Stimulated activated CD8-positive, alpha-beta memory T cell treated with anti-CD3 and anti-CD28 coated beads, Interleukin-12 subunit alpha, Interleukin-12 subunit beta, amount 100 ng/mL, for 24 hours (primary cell): ENCODE results near the gene PEAK1.

Experiments used
- DNase-seq: peaks from one replicate; pipeline ENCODE4 v3.0.0-alpha.2; 2020; ENCODE audit errors: extremely low read depth

PEAK1 gene

DNA sequence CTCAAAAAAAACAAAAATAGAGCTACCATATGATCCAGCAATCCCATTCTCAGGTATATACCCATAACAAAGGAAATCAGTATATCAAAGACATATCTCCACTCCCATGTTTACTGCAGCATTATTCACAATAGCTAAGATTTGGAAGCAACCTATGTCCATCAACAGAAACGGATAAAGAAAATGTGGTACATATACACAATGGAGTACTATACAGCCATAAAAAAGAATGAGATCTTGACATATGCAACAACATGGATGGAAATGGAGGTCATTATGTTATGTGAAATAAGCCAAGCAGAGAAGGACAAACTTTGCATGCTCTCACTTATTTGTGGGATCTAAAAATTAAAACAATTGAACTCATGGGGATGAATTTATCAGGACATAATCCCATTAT, 19.6 kb downstream of the PEAK1 start:
- no peak for DNase-seq

- no peak for DNase-seq
Measured at GRCh38 chr15:77398927-77399326, 21.0 kb downstream of the PEAK1 start.

DNA sequence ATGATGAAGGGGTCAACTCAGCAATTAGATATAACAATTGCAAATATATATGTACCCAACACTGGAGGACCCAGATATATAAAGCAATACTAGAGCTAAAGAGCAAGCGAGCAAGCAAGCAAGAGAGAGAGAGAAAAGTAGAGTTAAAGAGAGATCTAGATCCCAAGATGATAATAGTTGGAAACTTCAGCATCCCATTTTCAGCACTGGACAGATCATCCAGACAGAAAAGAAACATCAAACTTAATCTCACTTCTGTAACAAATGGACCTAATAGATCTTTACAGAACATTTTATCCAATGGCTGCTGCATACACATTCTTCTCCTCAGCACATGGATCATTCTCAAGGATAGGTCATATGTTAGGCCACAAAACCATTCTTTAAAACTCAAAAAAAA, 23.2 kb downstream of the PEAK1 start:
- no peak for DNase-seq

- DNase-seq, result no peak
Measured at GRCh38 chr15:77395013-77395774, 24.7 kb downstream of the PEAK1 start.

- no peak for DNase-seq
Measured at GRCh38 chr15:77393471-77393840, 26.4 kb downstream of the PEAK1 start.

GRCh38 chr15:77392762-77393470, 27.0 kb downstream of the PEAK1 start:
- no peak for DNase-seq

DNA sequence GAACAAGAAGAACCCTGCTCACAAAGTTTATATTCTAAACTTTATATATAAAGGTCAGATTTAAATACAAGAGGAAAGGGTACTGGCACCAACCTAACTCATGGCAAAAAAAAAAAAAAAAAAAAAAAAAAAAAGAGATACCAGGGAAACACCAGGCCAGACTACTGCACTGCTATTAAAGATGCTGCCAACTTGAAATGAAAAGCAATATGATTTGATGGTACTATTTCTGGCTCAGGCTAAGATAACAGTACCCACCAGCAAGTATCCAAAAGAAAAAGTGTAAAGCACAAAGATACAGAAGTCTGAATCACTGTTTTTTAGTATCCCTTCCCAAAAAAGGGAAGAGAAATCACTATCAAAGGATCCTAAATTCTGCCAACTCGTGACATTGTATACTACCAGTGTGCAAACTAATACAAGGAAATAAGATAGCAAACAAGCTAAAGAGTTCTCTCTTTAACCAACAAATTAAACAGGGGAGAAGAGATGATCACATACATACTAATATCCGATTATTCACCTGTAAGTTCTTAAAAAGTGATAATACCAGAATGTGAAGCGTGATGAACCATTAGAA, 28.4 kb downstream of the PEAK1 start:
- DNase-seq, result no peak

GRCh38 chr15:77387365-77388105, 32.4 kb downstream of the PEAK1 start:
- no peak for DNase-seq

DNA sequence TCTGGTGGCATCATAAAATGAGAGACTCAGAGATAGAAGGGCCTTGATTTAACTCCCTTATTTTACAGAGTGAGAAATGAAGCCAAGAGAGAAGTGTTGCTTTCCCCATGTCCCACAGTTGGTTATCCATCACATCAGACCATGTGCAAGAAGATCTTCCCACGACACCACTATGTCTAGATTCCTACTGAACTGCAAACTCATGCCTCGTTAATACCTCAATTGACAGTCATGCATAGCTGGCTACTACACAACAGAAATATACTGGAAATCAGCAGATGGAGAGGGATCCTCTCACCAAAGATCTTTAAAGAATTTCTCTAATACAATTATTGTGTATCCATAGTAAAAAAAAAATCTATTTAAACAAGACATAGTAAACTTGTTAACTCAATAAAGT, 33.3 kb downstream of the PEAK1 start:
- no peak for DNase-seq

GRCh38 chr15:77384589-77385359, 35.1 kb downstream of the PEAK1 start:
- DNase-seq, result no peak

- no peak for DNase-seq
Measured at GRCh38 chr15:77384086-77384485, 35.8 kb downstream of the PEAK1 start.

DNA sequence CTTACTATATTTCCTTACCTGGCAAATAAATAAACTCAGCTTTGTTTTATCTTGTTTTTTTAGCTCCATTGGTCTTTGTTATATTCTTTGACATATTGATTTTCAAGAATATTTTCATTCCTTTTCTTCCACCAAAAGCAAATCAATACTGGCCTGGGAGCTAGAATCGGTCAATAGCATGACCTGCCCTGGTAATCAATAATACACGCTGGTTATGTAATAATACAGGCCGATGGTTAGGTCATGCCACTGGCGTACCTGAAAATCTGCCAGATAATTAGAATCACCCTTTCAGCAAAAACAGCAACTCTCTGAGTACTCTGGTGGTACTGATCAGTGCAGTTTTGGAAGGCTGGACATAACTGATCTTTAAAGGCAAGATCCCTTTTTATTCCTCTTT, 39.9 kb downstream of the PEAK1 start:
- no peak for DNase-seq

- DNase-seq, result no peak
Measured at GRCh38 chr15:77376770-77377169, 43.1 kb downstream of the PEAK1 start.

GRCh38 chr15:77375133-77375532, 44.8 kb downstream of the PEAK1 start:
- DNase-seq, result no peak

DNA sequence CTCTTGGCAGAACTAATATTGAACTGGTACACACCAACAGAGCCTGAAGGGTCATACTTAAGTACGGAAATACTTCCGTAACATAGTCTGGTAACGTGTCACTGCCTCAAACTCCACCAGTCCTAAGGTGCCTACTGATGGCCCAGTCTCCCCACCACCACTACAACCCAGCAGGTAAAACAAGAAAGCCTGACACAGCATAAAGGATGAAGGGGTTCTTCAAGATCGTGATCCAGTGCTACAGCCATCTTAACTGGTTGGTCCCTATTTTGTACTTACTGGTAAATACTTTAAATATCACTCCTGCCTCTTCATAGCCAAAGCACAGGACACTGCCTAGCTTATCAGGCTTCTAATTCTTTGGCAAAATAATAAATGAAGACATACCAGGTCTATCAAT, 46.5 kb downstream of the PEAK1 start:
- DNase-seq, result no peak

- DNase-seq, result no peak
Measured at GRCh38 chr15:77371850-77372563, 47.9 kb downstream of the PEAK1 start.

- DNase-seq, result no peak
Measured at GRCh38 chr15:77370580-77370979, 49.3 kb downstream of the PEAK1 start.

- no peak for DNase-seq
Measured at GRCh38 chr15:77369168-77369567, 50.7 kb downstream of the PEAK1 start.

DNA sequence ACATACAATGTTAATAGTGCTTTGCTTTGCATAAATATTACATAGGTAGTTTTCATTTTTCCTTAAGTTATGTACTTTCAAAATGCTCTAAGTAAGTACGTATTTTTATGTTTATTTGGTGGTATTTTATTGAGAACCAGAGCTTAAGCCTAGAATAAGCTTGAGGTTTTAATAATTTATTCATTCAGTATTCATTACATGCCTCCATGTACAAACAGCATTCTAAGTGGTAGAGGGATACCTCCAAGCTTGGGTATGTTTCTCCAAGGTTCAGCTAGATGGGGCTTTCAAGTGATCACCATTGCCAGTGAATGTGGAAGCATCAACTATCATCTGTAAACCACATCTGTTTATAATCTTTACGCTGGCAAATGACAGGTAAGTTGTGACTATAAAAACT, 52.3 kb downstream of the PEAK1 start:
- DNase-seq, result no peak

- no peak for DNase-seq
Measured at GRCh38 chr15:77361456-77361855, 58.4 kb downstream of the PEAK1 start.
